H1 (cell line): ENCODE results near the gene FMNL2. TPM values are rescaled to one million over a fixed set of nuclear protein-coding genes. Genes with fewer than 3 reads are reported as not detected.

Experiments used
- CTCF ChIA-PET: fragments of 300-600 bp; sonication (Branson Sonifier 250); formaldehyde crosslinking; loops from one replicate; lab custom pipeline; 2021; ENCODE audit not compliant: partially characterized antibody; lab: Charles Lee
- POLR2A ChIA-PET: fragments of 300-600 bp; sonication (Branson Sonifier 250); formaldehyde crosslinking; loops from one replicate; lab custom pipeline; 2021; ENCODE audit warnings: inconsistent platforms; ENCODE audit not compliant: partially characterized antibody; lab: Charles Lee
- DNase-seq, 2 experiments: peaks; one replicate each; pipeline versions ENCODE4 v3.0.0 to v3.0.0-alpha.2; 2010 to 2022; ENCODE audit warnings: low spot score in 2 of 2, low read depth in 1 of 2, mixed read lengths in 1 of 2
- FAIRE-seq: peaks from 2 replicates; lab custom pipeline; 2011; peaks lifted over from hg19 to GRCh38; lab: Jason Lieb, UNC
- H2AFZ ChIP-seq: 2 replicates; pipeline ENCODE4 v1.8.1; 2012; ENCODE audit warnings: low read length, inconsistent platforms
- H2AK5ac ChIP-seq: 2 replicates; pipeline ENCODE4 v1.6.1; 2013; ENCODE audit warnings: low read depth, low read length
- H2BK120ac ChIP-seq: replicated peaks from 2 replicates; pipeline ENCODE3; 2013; ENCODE audit warnings: low read depth, low read length, inconsistent platforms
- H2BK12ac ChIP-seq: 2 replicates; pipeline ENCODE4 v1.6.1; 2013; ENCODE audit warnings: low read depth, low read length
- H2BK15ac ChIP-seq: 2 replicates; pipeline ENCODE4 v1.6.1; 2013; ENCODE audit warnings: low read length
- H2BK20ac ChIP-seq: 2 replicates; pipeline ENCODE4 v1.6.1; 2013; ENCODE audit warnings: low read length
- H2BK5ac ChIP-seq: 2 replicates; pipeline ENCODE4 v1.6.1; 2013; ENCODE audit warnings: low read depth, low read length
- H3K14ac ChIP-seq: 2 replicates; pipeline ENCODE4 v1.6.1; 2013; ENCODE audit warnings: inconsistent platforms; ENCODE audit not compliant: insufficient read length
- H3K18ac ChIP-seq: 2 replicates; pipeline ENCODE4 v1.6.1; 2013; ENCODE audit warnings: low read length; ENCODE audit errors: extremely low read depth
- H3K23ac ChIP-seq: 2 replicates; pipeline ENCODE4 v1.6.1; 2013; ENCODE audit warnings: inconsistent platforms; ENCODE audit not compliant: insufficient read length
- H3K23me2 ChIP-seq: 2 replicates; pipeline ENCODE4 v1.6.1; 2013; ENCODE audit warnings: low read depth, low read length
- H3K27ac ChIP-seq: 2 replicates; pipeline ENCODE4 v1.6.1; 2011; ENCODE audit warnings: low read depth, low read length, inconsistent platforms
- H3K27me3 ChIP-seq, 4 experiments: replicated peaks in 1 of 4; 1 replicate in 1 of 4; 2 replicates in 3 of 4; pipeline versions ENCODE4 v1.6.1 to v1.8.1; 2011 to 2013; ENCODE audit warnings: low read length in 3 of 4, mild to moderate bottlenecking in 3 of 4, inconsistent platforms in 2 of 4, mixed read lengths in 2 of 4, moderate library complexity in 1 of 4; ENCODE audit not compliant: control insufficient read depth in 3 of 4, insufficient read depth in 3 of 4; ENCODE audit errors: extremely low read depth in 1 of 4
- H3K36me3 ChIP-seq, 4 experiments: 2 replicates each; pipeline versions ENCODE4 v1.6.1 to v1.8.1; 2011 to 2013; ENCODE audit warnings: mild to moderate bottlenecking in 4 of 4, low read length in 3 of 4, moderate library complexity in 2 of 4, control low read depth in 1 of 4, inconsistent platforms in 1 of 4; ENCODE audit not compliant: insufficient read depth in 4 of 4, control insufficient read depth in 2 of 4
- H3K4ac ChIP-seq: replicated peaks from 2 replicates; pipeline ENCODE3; 2013; ENCODE audit warnings: low read length, low read depth, mixed read lengths, inconsistent platforms; ENCODE audit not compliant: insufficient read length
- H3K4me1 ChIP-seq, 4 experiments: replicated peaks in 1 of 4; 1 replicate in 1 of 4; 2 replicates in 3 of 4; pipeline versions ENCODE4 v1.6.1 to v1.8.1; 2011 to 2013; ENCODE audit warnings: low read length in 3 of 4, inconsistent platforms in 2 of 4, mixed read lengths in 1 of 4; ENCODE audit not compliant: insufficient read depth in 4 of 4, control insufficient read depth in 3 of 4
- H3K4me2 ChIP-seq, 2 experiments: 2 replicates each; pipeline versions ENCODE4 v1.6.1 to v1.8.1; 2011 to 2013; ENCODE audit warnings: low read depth in 2 of 2, low read length in 2 of 2, control low read depth in 1 of 2, inconsistent platforms in 1 of 2, mild to moderate bottlenecking in 1 of 2; ENCODE audit not compliant: insufficient read depth in 1 of 2
- H3K4me3 ChIP-seq, 4 experiments: fragments of 200-600, 300-600 bp in 1 of 4; sonication (generic), shearing (Covaris generic), sonication (Bioruptor Twin) in 1 of 4; 2 replicates each; pipeline versions ENCODE4 v1.5.1 to v1.8.1; 2011 to 2016; ENCODE audit warnings: low read length in 4 of 4, low read depth in 3 of 4, control low read depth in 2 of 4, inconsistent platforms in 2 of 4, mild to moderate bottlenecking in 2 of 4, mixed read lengths in 1 of 4, moderate library complexity in 1 of 4; ENCODE audit not compliant: insufficient read depth in 2 of 4; ENCODE audit errors: extremely low read depth in 1 of 4
- H3K56ac ChIP-seq: replicated peaks from 2 replicates; pipeline ENCODE3; 2013; ENCODE audit warnings: low read depth, mild to moderate bottlenecking, mixed read lengths, low read length, inconsistent platforms; ENCODE audit not compliant: insufficient read length
- H3K79me1 ChIP-seq: 2 replicates; pipeline ENCODE4 v1.6.1; 2013; ENCODE audit warnings: low read depth, low read length, control low read depth
- H3K79me2 ChIP-seq, 2 experiments: 2 replicates each; pipeline versions ENCODE4 v1.6.1 to v1.8.1; 2012 to 2013; ENCODE audit warnings: low read length in 2 of 2, mild to moderate bottlenecking in 2 of 2, inconsistent platforms in 1 of 2; ENCODE audit not compliant: insufficient read depth in 2 of 2, control insufficient read depth in 1 of 2
- H3K9ac ChIP-seq, 4 experiments: replicated peaks in 1 of 4; 1 replicate in 1 of 4; 2 replicates in 3 of 4; pipeline versions ENCODE4 v1.6.1 to v1.8.1; 2011 to 2013; ENCODE audit warnings: low read depth in 3 of 4, low read length in 3 of 4, control low read depth in 2 of 4, mild to moderate bottlenecking in 2 of 4, moderate library complexity in 2 of 4, inconsistent platforms in 1 of 4; ENCODE audit errors: extremely low read depth in 1 of 4
- H3K9me3 ChIP-seq, 2 experiments: 2 replicates each; pipeline versions ENCODE4 v1.6.1 to v1.8.1; 2012 to 2013; ENCODE audit warnings: mild to moderate bottlenecking in 2 of 2, moderate library complexity in 2 of 2, control low read depth in 1 of 2, inconsistent platforms in 1 of 2, low read depth in 1 of 2, low read length in 1 of 2, mixed read lengths in 1 of 2; ENCODE audit not compliant: insufficient read depth in 2 of 2
- H4K20me1 ChIP-seq, 2 experiments: replicated peaks in 1 of 2; 2 replicates each; pipeline versions ENCODE3 to v1.8.1; 2011 to 2013; ENCODE audit warnings: inconsistent platforms in 2 of 2, low read length in 2 of 2, mild to moderate bottlenecking in 1 of 2; ENCODE audit not compliant: insufficient read depth in 2 of 2, control insufficient read depth in 1 of 2
- H4K5ac ChIP-seq: 2 replicates; pipeline ENCODE4 v1.6.1; 2013; ENCODE audit warnings: low read length, low read depth, mixed read lengths, inconsistent platforms; ENCODE audit not compliant: insufficient read length
- H4K8ac ChIP-seq: 2 replicates; pipeline ENCODE4 v1.8.0; 2013; ENCODE audit warnings: mild to moderate bottlenecking, moderate library complexity, low read length, inconsistent platforms; ENCODE audit not compliant: insufficient read depth; ENCODE audit errors: extremely low read depth
- H4K91ac ChIP-seq: replicated peaks from 2 replicates; pipeline ENCODE3; 2013; ENCODE audit warnings: low read length, mixed read lengths, inconsistent platforms; ENCODE audit not compliant: insufficient read length
- CEBPB ChIP-seq: IDR thresholded peaks from 2 replicates; pipeline ENCODE4 v1.6.1; 2012; ENCODE audit warnings: low read depth, low read length
- WGBS, 2 experiments: shearing (Covaris generic) in 1 of 2; methylation state at CpG; one replicate each; pipeline versions ENCODE4 v1.1.6 to v1.1.7; 2013 to 2015; ENCODE audit warnings: low lambda C conversion rate in 2 of 2, mixed read lengths in 2 of 2, inconsistent platforms in 1 of 2, low coverage in 1 of 2, missing lambda C conversion rate in 1 of 2; ENCODE audit not compliant: insufficient replicate concordance in 2 of 2, insufficient coverage in 1 of 2, insufficient read length in 1 of 2; ENCODE audit errors: extremely low coverage in 1 of 2, missing lambda C conversion rate in 1 of 2; 5-methylcytosine and 5-hydroxymethylcytosine counted together
- polyA plus RNA-seq, 7 experiments: library from polyadenylated mRNA; depleted of rRNA in 3 of 7; stranded (reverse) in 5 of 7; unstranded in 2 of 7; fragments of >200 nt in 5 of 7; fragments of 200-250 nt in 2 of 7; gene quantifications; 1 replicate in 5 of 7; 2 replicates in 1 of 7; 4 replicates in 1 of 7; pipeline versions ENCODE4 v1.2.1 to v1.2.3, GENCODE V29; 2011 to 2013; ENCODE audit warnings: missing spikeins in 2 of 7, mixed read lengths in 2 of 7
- total RNA-seq: library from RNA; stranded (reverse); fragmentation: NEBNext Ultra II Directional; extraction: Animal tissue kit (Norgen Biotek cat#: 25700); gene quantifications from 2 replicates; pipeline ENCODE4 v1.2.1, GENCODE V29; 2021

The FMNL2 gene
- total and polyA plus RNA-seq, 2 of the 8 experiments (the other 6 are each of a cell fraction or from before 2014, with no cell fraction given): 15.5 to 45.1 TPM

GRCh38 chr2:152456262-152456661 is 121.3 kb downstream of the FMNL2 start:
- 88% methylated on average over 3 of the region's 3 CpGs; no CpG with 5 or more reads in 1 of the 2 experiments for WGBS, 2 experiments
- DNase-seq: no peak
- POLR2A ChIA-PET: interaction anchor here (4.8 kb wide), 1 partner anchor 12 kb away, joined by 24 read pairs; no protein-coding TSS in a partner anchor
- no peak overlapping the region for H3K14ac ChIP-seq
- no peaks in the 10 kb centered on the region for H3K36me3 ChIP-seq
- peaks cover 10 to 33% (median 18%) of the 10 kb centered on the region in 4 experiments; a peak in 6 of 7 replicates for H3K4me1 ChIP-seq
- H2BK15ac ChIP-seq: no peak overlapping the region
- H2AFZ ChIP-seq: no peak overlapping the region
- H4K8ac ChIP-seq: no peak overlapping the region
- no peaks in the 10 kb centered on the region for H3K27me3 ChIP-seq
- H3K23ac ChIP-seq: no peak overlapping the region
- H3K23me2 ChIP-seq: peaks cover 3% of the 10 kb centered on the region; the same call in 1 of the 2 replicates
- H4K20me1 ChIP-seq: no peaks in the 10 kb centered on the region
- H3K9ac ChIP-seq: no peak overlapping the region
- H2BK5ac ChIP-seq: no peak overlapping the region
- CTCF ChIA-PET: interaction anchor here (1.0 to 2.8 kb wide), 6 partner anchors 9 to 180 kb away, joined by 3 to 10 read pairs (median 4); no protein-coding TSS in a partner anchor
- FAIRE-seq: peak; percentile 62
- peaks cover 0 to 82% of the 10 kb centered on the region in 2 experiments; a peak in 3 of 4 replicates for H3K79me2 ChIP-seq
- H2AK5ac ChIP-seq: no peak overlapping the region; the same call in 1 of the 2 replicates
- no peak overlapping the region for H3K4me2 ChIP-seq
- H3K4me3 ChIP-seq: no peak overlapping the region
- H3K27ac ChIP-seq: no peak overlapping the region
- H3K79me1 ChIP-seq: 0 out of 2 replicates have a peak, but pooled peaks cover 2% of the 10 kb centered on the region
- H4K91ac ChIP-seq: no peak overlapping the region
- no peak overlapping the region; the same call in 1 of the 2 replicates for H3K18ac ChIP-seq
- no peak overlapping the region for H2BK20ac ChIP-seq
- H4K5ac ChIP-seq: no peak overlapping the region
- no peak overlapping the region for H2BK12ac ChIP-seq
- H3K9me3 ChIP-seq: no peaks in the 10 kb centered on the region
- H2BK120ac ChIP-seq: no peak overlapping the region
- no peak overlapping the region for H3K4ac ChIP-seq
- no peak overlapping the region for H3K56ac ChIP-seq
- no peak for TF ChIP-seq CEBPB
